Parathyroid adenoma (tissue), 2 donors: ENCODE data around the gene PCSK6.
"Not testable (repeated sequence)": the region's sequence is repeated elsewhere in the genome, so short reads cannot be mapped to it uniquely, and the experiment has no call there.

Source experiments
- H2AFZ ChIP-seq: fragments of 300-600 bp; sonication (generic); one replicate; pipeline ENCODE4 v1.7.0; 2017; ENCODE audit warnings: antibody characterized with exemption, mild to moderate bottlenecking
- H3K27ac ChIP-seq: fragments of 300-600 bp; sonication (generic); one replicate; pipeline ENCODE4 v1.7.0; 2017
- H3K27me3 ChIP-seq: fragments of 300-600 bp; sonication (generic); one replicate; pipeline ENCODE4 v1.7.0; 2017; ENCODE audit warnings: low read length; ENCODE audit not compliant: control insufficient read depth, insufficient read depth
- H3K36me3 ChIP-seq: fragments of 300-600 bp; sonication (generic); one replicate; pipeline ENCODE4 v1.7.0; 2017; ENCODE audit warnings: low read length; ENCODE audit not compliant: control insufficient read depth, insufficient read depth
- H3K4me1 ChIP-seq: fragments of 300-600 bp; sonication (generic); one replicate; pipeline ENCODE4 v1.7.0; 2017; ENCODE audit warnings: control low read depth
- H3K4me2 ChIP-seq: fragments of 300-600 bp; sonication (generic); one replicate; pipeline ENCODE4 v1.7.0; 2017; ENCODE audit warnings: low read length
- H3K4me3 ChIP-seq: fragments of 300-600 bp; sonication (generic); one replicate; pipeline ENCODE4 v1.7.0; 2017; ENCODE audit warnings: low read depth, low read length
- H3K79me2 ChIP-seq: fragments of 300-600 bp; sonication (generic); one replicate; pipeline ENCODE4 v1.7.0; 2017; ENCODE audit warnings: control low read depth
- H3K9ac ChIP-seq: fragments of 300-600 bp; sonication (generic); one replicate; pipeline ENCODE4 v1.7.0; 2017; ENCODE audit warnings: mild to moderate bottlenecking
- H3K9me3 ChIP-seq: fragments of 300-600 bp; sonication (generic); one replicate; pipeline ENCODE4 v1.7.0; 2017; ENCODE audit warnings: low read length; ENCODE audit not compliant: control insufficient read depth
- TF ChIP-seq, protein P1 (sequence below): fragments of 300-600 bp; sonication (generic); IDR thresholded peaks from one replicate; pipeline ENCODE4 v1.7.0; 2017; ENCODE audit warnings: antibody characterized with exemption, mild to moderate bottlenecking
- donor health status: primary hyperparathyroidism.

The PCSK6 gene

DNA sequence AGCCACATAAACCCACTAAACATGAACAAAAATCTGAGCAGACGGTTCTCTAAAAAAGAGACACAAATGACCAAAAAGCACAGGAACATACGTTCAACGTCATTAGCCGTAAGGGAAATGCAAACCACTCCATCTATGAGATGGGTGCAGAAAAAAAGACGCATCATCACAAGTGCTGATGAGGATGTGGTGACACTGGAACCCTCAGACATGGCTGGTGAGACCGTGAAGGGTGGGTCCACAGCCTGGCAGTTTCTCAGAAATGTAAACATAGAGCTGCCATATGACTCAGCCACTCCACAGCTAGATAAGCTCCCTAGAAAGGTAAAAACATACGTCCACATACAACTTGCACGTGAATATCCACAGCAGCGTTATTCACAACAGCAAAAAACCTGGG, 23.3 kb downstream of the PCSK6 start:
- no peaks in the 10 kb centered on the region for H3K36me3 ChIP-seq
- H2AFZ ChIP-seq: no peak overlapping the region
- TF ChIP-seq, protein P1, sequence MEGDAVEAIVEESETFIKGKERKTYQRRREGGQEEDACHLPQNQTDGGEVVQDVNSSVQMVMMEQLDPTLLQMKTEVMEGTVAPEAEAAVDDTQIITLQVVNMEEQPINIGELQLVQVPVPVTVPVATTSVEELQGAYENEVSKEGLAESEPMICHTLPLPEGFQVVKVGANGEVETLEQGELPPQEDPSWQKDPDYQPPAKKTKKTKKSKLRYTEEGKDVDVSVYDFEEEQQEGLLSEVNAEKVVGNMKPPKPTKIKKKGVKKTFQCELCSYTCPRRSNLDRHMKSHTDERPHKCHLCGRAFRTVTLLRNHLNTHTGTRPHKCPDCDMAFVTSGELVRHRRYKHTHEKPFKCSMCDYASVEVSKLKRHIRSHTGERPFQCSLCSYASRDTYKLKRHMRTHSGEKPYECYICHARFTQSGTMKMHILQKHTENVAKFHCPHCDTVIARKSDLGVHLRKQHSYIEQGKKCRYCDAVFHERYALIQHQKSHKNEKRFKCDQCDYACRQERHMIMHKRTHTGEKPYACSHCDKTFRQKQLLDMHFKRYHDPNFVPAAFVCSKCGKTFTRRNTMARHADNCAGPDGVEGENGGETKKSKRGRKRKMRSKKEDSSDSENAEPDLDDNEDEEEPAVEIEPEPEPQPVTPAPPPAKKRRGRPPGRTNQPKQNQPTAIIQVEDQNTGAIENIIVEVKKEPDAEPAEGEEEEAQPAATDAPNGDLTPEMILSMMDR: no peak
- H3K9me3 ChIP-seq: no peaks in the 10 kb centered on the region
- no peak overlapping the region for H3K9ac ChIP-seq
- no peaks in the 10 kb centered on the region for H3K79me2 ChIP-seq
- no peaks in the 10 kb centered on the region for H3K4me1 ChIP-seq
- H3K4me2 ChIP-seq: no peak overlapping the region
- no peak overlapping the region for H3K4me3 ChIP-seq
- no peaks in the 10 kb centered on the region for H3K27me3 ChIP-seq
- no peak overlapping the region for H3K27ac ChIP-seq

DNA sequence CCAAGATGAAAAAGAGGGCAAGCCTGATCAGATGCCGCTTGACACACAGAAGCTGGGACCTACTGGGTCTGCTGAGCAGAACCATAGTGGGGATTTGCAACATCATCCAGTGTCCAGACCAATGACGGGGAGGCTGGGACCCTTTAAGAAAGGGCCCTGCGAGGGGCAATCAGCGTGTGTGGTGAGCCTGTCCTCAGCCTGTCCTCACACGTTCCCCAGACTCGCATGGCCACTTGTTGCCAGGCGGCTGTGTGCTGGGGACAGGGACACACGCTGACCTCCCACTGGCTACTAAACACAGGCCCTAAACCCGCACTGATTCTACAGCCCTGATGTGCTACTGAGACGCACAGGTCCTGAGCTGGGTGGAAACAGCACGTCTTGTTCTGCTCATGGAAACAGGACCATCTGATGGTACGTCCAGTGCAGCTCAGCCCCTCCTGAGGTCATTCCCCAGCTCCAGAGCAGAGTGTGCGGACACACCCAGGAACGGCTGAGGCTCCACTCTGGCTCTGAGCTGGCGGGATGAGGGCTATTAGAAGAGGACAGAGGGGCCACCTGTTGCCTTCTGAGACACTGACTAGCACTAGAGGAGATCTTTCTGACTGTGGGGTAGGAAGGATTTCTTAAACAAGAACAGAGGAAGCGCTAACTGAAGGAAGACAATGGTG, 24.4 kb downstream of the PCSK6 start:
- Histone ChIP-seq H3K79me2 (no peaks in the 10 kb centered on the region), H3K9ac (no peak overlapping the region), H3K9me3 (no peaks in the 10 kb centered on the region), H3K36me3 (no peaks in the 10 kb centered on the region), H2AFZ (no peak overlapping the region), H3K27me3 (no peaks in the 10 kb centered on the region), H3K4me1 (no peaks in the 10 kb centered on the region), H3K4me2 (no peak overlapping the region), H3K27ac (no peak overlapping the region), H3K4me3 (no peak overlapping the region)
- TF ChIP-seq, protein P1: no peak

DNA sequence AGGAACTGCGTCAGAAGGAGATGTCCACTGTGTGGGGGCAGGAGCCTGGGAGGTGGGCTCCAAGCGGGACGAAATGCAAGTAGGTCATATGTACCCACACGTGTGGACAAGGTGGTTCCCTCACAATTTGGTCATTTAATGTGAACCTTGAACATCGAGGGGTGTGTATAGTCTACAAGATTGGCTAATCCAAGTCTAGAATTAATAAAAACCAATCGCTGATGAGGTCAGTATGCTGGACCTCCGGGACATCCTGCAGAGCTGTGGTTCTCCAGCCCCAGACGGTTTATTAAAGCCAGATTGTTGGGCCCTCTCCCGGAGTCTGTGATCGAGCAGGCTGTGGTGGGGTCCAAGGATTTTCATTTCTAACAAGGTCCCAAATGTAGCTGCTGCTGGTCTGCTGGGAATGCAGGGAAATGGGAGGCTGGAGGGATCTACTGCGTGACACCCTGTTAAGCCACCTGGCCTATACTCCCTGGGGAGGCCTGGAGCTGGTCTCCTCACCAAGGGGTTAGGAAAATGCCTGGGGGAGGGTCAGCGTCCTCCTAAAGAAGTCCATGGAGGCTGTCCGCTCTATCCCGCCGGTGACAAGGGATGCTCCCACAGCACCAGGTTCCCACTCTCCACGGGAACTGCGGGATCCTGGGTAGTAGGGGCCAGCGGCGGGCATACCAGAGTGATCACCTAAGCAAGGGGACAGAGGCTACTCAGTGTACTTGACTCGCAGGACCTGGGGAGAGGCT, 25.1 kb downstream of the PCSK6 start:
- Histone ChIP-seq H3K4me1 (no peaks in the 10 kb centered on the region), H3K27me3 (no peaks in the 10 kb centered on the region), H3K79me2 (no peaks in the 10 kb centered on the region), H2AFZ (no peak overlapping the region), H3K4me2 (no peak overlapping the region), H3K4me3 (no peak overlapping the region), H3K9me3 (no peaks in the 10 kb centered on the region), H3K9ac (no peak overlapping the region), H3K36me3 (no peaks in the 10 kb centered on the region), H3K27ac (no peak overlapping the region)
- TF ChIP-seq, protein P1: no peak

DNA sequence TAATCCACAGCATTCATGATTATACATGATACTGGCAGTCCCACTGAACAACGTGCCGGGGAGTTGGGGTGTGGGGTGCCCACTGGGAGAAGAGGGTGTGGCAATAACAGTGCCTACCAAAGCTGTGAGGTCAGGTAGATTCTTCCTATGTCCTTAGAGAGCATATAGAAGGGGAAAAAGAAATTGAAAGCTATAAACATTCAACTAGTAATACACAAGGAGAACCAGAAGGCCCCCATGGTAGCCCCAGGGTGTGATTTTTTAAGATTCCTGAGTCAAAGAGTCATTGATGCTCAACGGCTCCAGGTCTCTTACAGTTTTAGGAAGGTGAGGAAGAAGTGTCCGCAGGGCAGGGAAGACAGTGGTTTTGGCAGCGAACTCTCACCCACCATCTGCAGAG, 25.8 kb downstream of the PCSK6 start:
- not testable (repeated sequence) for H3K36me3 ChIP-seq, H3K27me3 ChIP-seq, H3K4me1 ChIP-seq, H3K79me2 ChIP-seq, H3K4me2 ChIP-seq, H3K27ac ChIP-seq, H2AFZ ChIP-seq, H3K9me3 ChIP-seq, H3K4me3 ChIP-seq, H3K9ac ChIP-seq

DNA sequence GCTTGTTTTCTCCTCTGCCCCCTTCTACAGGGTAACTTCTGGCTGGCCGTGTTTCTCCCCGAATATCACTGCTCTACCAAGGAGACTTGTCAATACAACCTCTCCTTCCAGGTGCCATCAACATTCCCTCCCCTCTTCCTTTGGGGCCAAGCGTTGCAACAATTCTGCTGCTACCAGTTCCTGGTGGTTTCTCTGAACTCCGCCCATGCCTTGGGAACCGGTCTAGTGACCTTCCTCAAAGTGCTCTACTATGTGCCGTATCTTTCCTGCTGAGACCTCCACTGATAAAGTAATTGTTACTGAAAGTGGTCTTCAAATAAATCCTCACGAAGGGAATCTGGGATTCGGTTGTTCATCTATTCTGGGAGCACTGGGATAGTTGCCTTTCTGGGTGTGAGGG, 26.2 kb downstream of the PCSK6 start:
- TF ChIP-seq, protein P1: no peak
- Histone ChIP-seq H2AFZ (no peak overlapping the region), H3K9me3 (no peaks in the 10 kb centered on the region), H3K27ac (no peak overlapping the region), H3K27me3 (no peaks in the 10 kb centered on the region), H3K9ac (no peak overlapping the region), H3K4me1 (no peaks in the 10 kb centered on the region), H3K36me3 (no peaks in the 10 kb centered on the region), H3K4me3 (no peak overlapping the region), H3K79me2 (no peaks in the 10 kb centered on the region), H3K4me2 (no peak overlapping the region)
